Activated B cell treated with CpG ODN at 0.5 μM for 24 hours (primary cell): ENCODE results near the gene RPRD1B. TPM values are rescaled to one million over a fixed set of nuclear protein-coding genes. Genes with fewer than 3 reads are reported as not detected.
"Not testable (repeated sequence)": the region's sequence is repeated elsewhere in the genome, so short reads cannot be mapped to it uniquely, and the experiment has no call there.

Source experiments
- ATAC-seq: fragments of 200-7000 bp; cut with Tn5 transposase; one replicate; pipeline ENCODE4 v1.10.0; 2021; ENCODE audit warnings: low read depth, mild to moderate bottlenecking, moderate library complexity
- CTCF ChIA-PET: fragments of 350-600 bp; sonication (Branson Sonifier 250); formaldehyde crosslinking; loops from one replicate; lab custom pipeline; 2021; ENCODE audit warnings: antibody characterized with exemption; lab: Charles Lee
- POLR2A ChIA-PET: fragments of 350-600 bp; sonication (Branson Sonifier 250); formaldehyde crosslinking; loops from one replicate; lab custom pipeline; 2021; ENCODE audit warnings: antibody characterized with exemption; lab: Charles Lee
- DNase-seq: peaks from one replicate; pipeline ENCODE4 v3.0.0; 2022
- H3K27ac Mint-ChIP-seq: one replicate; pipeline ENCODE4 v1.8.0; 2020; ENCODE audit warnings: mixed read lengths
- H3K27me3 Mint-ChIP-seq: one replicate; pipeline ENCODE4 v1.8.0; 2021; ENCODE audit warnings: mixed read lengths
- H3K36me3 Mint-ChIP-seq: one replicate; pipeline ENCODE4 v1.8.0; 2021; ENCODE audit warnings: low read depth, mixed read lengths
- H3K4me1 Mint-ChIP-seq: one replicate; pipeline ENCODE4 v1.8.0; 2021; ENCODE audit warnings: mixed read lengths
- H3K4me3 Mint-ChIP-seq: one replicate; pipeline ENCODE4 v1.8.0; 2020; ENCODE audit warnings: mild to moderate bottlenecking, mixed read lengths
- H3K9me3 Mint-ChIP-seq: one replicate; pipeline ENCODE4 v1.8.0; 2020; ENCODE audit warnings: mixed read lengths
- intact Hi-C: fragments of 100-400 bp; cut with micrococcal nuclease; formaldehyde crosslinking; loops from one replicate; pipeline ENCODE4 v1.15.1; 2024
- total RNA-seq: library from RNA; stranded (reverse); gene quantifications from 2 replicates; pipeline ENCODE4 v1.2.3, GENCODE V29; 2022
- TF ChIP-seq, protein P1 (sequence below): fragments of 200-600 bp; IDR thresholded peaks from one replicate; pipeline ENCODE4 v1.8.0; 2022; ENCODE audit warnings: antibody characterized with exemption, mild to moderate bottlenecking

Gene RPRD1B
- total RNA-seq, 1 donor from 2014 or later: 38.4 TPM

DNA sequence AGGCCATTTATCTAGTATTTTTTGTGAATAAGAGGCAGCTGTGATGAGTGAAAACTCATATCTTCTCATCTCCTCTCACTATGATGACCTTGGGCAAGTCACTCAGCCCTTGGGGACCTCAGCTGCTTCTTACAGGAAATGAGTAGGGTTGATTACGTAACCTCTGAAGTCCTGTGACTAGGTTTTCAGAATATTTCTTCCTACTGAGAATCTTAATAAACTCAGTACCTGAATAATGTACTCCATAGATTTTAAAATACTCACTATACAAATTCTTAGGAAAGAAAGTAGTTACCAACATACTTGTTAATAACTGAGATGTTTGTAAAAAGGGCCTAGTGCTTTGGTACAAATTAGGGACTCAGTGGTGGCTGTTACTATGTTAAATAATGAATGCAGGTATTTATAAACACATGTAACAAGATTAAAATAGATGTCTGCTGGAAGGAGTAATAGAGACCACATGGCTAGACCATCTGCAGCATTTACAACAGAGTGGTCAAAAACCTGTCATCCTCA is 60.9 kb downstream of the RPRD1B start:
- no peak for DNase-seq
- Mint-ChIP-seq H3K27ac (peak overlapping the region; percentile 96), H3K9me3 (no peaks in the 10 kb centered on the region), H3K4me1 (peaks cover 87% of the 10 kb centered on the region), H3K36me3 (peaks cover 19% of the 10 kb centered on the region), H3K4me3 (peak overlapping the region; percentile 71), H3K27me3 (no peaks in the 10 kb centered on the region)
- ChIA-PET CTCF (interaction anchor here (1.6 to 12.8 kb wide), 5 partner anchors 13 to 70 kb away, joined by 3 to 101 read pairs (median 6); no protein-coding TSS in a partner anchor), POLR2A (interaction anchor here (0.6 to 8.3 kb wide), 7 partner anchors 9 to 61 kb away, joined by 3 to 149 read pairs (median 8); partner anchors contain the start of genes RPRD1B and TTI1)
- intact Hi-C loops: loop anchor here (1.0 kb wide), 1 partner anchor 18 kb away; no protein-coding TSS in a partner anchor
- TF ChIP-seq, protein P1, sequence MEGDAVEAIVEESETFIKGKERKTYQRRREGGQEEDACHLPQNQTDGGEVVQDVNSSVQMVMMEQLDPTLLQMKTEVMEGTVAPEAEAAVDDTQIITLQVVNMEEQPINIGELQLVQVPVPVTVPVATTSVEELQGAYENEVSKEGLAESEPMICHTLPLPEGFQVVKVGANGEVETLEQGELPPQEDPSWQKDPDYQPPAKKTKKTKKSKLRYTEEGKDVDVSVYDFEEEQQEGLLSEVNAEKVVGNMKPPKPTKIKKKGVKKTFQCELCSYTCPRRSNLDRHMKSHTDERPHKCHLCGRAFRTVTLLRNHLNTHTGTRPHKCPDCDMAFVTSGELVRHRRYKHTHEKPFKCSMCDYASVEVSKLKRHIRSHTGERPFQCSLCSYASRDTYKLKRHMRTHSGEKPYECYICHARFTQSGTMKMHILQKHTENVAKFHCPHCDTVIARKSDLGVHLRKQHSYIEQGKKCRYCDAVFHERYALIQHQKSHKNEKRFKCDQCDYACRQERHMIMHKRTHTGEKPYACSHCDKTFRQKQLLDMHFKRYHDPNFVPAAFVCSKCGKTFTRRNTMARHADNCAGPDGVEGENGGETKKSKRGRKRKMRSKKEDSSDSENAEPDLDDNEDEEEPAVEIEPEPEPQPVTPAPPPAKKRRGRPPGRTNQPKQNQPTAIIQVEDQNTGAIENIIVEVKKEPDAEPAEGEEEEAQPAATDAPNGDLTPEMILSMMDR: no peak
- peak; percentile 70 for ATAC-seq

DNA sequence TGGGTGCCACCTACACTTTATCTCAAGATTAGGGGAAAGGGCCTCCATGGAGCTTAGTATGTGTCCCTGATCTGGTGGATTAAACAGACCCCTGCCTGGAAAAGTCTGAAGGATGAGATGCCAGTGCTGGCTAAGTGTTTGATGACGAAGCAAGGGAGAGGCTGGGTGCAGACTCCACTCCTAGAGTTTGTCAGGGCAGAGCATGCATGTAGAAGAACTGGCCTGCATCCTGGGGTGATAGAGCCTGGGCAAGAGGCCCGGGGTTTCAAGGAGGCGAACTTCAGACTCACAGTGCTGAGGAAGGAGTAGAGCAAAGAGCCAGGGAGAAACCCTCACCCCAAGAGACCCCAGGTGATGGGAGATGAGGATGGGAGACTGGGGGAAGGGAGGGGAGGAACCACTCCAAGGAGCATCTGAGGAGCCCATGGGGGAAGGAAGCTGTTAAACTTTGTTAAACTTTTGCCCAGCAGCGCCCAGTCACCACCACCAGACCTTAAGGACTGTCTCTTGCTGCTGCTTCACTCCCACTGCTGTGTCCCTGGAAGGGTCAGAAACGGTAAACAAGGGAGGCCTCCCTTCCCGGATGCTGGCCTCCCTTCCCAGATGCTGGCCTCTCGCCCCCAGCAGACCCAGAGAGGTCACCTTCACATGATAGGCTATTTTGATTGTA is 61.6 kb downstream of the RPRD1B start:
- Mint-ChIP-seq H3K9me3 (no peaks in the 10 kb centered on the region), H3K4me3 (peak overlapping the region; percentile 71), H3K27ac (peak overlapping the region; percentile 96), H3K4me1 (peaks cover 85% of the 10 kb centered on the region), H3K27me3 (no peaks in the 10 kb centered on the region), H3K36me3 (peaks cover 12% of the 10 kb centered on the region)
- ATAC-seq (peak; percentile 20), DNase-seq (no peak)
- CTCF ChIA-PET: interaction anchor here (1.6 to 12.8 kb wide), 3 partner anchors 18 to 69 kb away, joined by 3 to 101 read pairs (median 6); no protein-coding TSS in a partner anchor
- intact Hi-C loops: loop anchor here (1.0 to 5.0 kb wide), 2 partner anchors 33 to 70 kb away; partner anchors contain the start of gene TGM2
- TF ChIP-seq, protein P1: no peak
- POLR2A ChIA-PET: interaction anchor here (1.0 to 8.3 kb wide), 4 partner anchors 17 to 62 kb away, joined by 3 to 149 read pairs (median 10); partner anchors contain the start of genes RPRD1B and TTI1

DNA sequence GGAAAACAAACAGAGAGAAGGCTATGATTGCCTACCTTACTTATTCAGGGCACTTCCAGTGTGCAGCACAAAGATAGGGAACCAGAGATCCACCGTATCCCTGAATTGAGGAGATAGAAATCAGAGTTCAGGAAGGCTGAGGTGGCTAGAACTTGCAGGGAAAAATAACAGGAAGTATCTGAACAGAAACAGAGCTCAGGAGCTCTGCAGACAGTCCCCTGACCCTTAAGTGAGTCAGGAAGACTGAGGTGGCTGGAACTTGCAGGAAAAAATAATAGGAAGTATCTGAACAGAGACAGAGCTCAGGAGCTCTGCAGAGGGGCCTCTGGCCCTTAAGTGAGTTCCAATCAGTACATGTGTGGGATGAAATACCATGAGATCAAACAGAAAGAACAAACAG is 65.4 kb downstream of the RPRD1B start:
- no peak overlapping the region for H3K4me3 Mint-ChIP-seq
- no peak for DNase-seq
- no peak overlapping the region for H3K27ac Mint-ChIP-seq
- peaks cover 48% of the 10 kb centered on the region for H3K4me1 Mint-ChIP-seq
- CTCF ChIA-PET: interaction anchor here (0.7 to 12.8 kb wide), 5 partner anchors 10 to 69 kb away, joined by 3 to 101 read pairs (median 3); no protein-coding TSS in a partner anchor
- H3K27me3 Mint-ChIP-seq: no peaks in the 10 kb centered on the region
- TF ChIP-seq, protein P1: no peak
- peaks cover 5% of the 10 kb centered on the region for H3K36me3 Mint-ChIP-seq
- intact Hi-C loops: loop anchor here (5.0 kb wide), 1 partner anchor 37 kb away; no protein-coding TSS in a partner anchor
- peaks cover 5% of the 10 kb centered on the region for H3K9me3 Mint-ChIP-seq
- POLR2A ChIA-PET: no interaction called here
- ATAC-seq: no peak

DNA sequence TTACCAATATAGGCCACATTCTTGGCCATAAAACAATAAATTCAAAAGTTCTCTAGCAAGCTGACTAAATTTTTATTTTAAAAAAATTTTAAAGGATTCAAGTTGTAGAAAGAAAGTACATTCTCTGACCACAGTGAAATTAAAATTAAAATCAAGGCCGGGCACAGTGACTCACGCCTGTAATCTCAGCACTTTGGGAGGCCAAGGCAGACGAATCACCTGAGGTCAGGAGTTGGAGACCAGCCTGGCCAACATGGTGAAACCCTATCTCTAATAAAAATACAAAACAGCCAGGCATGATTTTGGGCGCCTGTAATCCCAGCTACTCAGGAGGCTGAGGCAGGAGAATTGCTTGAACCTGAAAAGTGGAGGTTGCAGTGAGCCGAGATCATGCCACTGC is 68.7 kb downstream of the RPRD1B start:
- POLR2A ChIA-PET, H3K36me3 Mint-ChIP-seq, intact Hi-C loops, CTCF ChIA-PET, H3K27me3 Mint-ChIP-seq, ATAC-seq, H3K27ac Mint-ChIP-seq, H3K9me3 Mint-ChIP-seq, H3K4me3 Mint-ChIP-seq, DNase-seq: not testable (repeated sequence)
- peaks cover 19% of the 10 kb centered on the region for H3K4me1 Mint-ChIP-seq

DNA sequence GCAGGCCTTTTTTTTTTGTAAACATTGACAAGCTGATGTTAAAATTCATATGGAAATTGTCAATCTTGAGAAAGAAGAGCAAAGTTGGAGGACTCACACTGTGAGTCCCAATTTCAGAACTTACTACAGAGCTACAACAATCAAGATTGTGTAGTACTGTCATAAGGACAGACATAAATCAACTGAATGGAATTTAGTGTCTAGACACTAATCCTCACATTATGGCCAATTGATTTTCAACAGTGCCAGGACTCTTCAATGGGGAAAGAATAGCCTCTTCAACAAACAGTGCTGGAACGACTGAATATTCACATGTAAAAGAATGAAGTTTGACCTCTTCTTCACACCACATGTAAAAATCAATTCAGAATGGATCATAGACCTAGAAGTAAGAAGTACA is 70.7 kb downstream of the RPRD1B start:
- peaks cover 5% of the 10 kb centered on the region for H3K9me3 Mint-ChIP-seq
- ChIA-PET CTCF (interaction anchor here (0.8 kb wide), 1 partner anchor 117 kb away, joined by 3 read pairs; no protein-coding TSS in a partner anchor), POLR2A (interaction anchor here (0.7 to 0.8 kb wide), 2 partner anchors 10 to 31 kb away, joined by 5 to 8 read pairs; no protein-coding TSS in a partner anchor)
- intact Hi-C loops: no loop called here
- H3K27me3 Mint-ChIP-seq: no peaks in the 10 kb centered on the region
- TF ChIP-seq, protein P1: no peak
- ATAC-seq (no peak), DNase-seq (no peak)
- H3K27ac Mint-ChIP-seq: no peak overlapping the region
- peaks cover 3% of the 10 kb centered on the region for H3K4me1 Mint-ChIP-seq
- peaks cover 5% of the 10 kb centered on the region for H3K36me3 Mint-ChIP-seq
- H3K4me3 Mint-ChIP-seq: no peak overlapping the region
